ENCODE measurements around the gene RNF166.

Gene RNF166

GRCh38 chr16:88723507-88723887, 17.3 kb upstream of the RNF166 start:
- DNase-seq: no peak

GRCh38 chr16:88722784-88723506, 16.7 kb upstream of the RNF166 start:
- DNase-seq: no peak

- no peak for DNase-seq
Observed at GRCh38 chr16:88721815-88722755, 15.9 kb upstream of the RNF166 start.

GRCh38 chr16:88721236-88721635, 15.0 kb upstream of the RNF166 start:
- DNase-seq: no peak

GRCh38 chr16:88720396-88720970, 14.3 kb upstream of the RNF166 start:
- DNase-seq: no peak

- no peak for DNase-seq
Observed at GRCh38 chr16:88719933-88720296, 13.7 kb upstream of the RNF166 start.

GRCh38 chr16:88719267-88719932, 13.2 kb upstream of the RNF166 start:
- DNase-seq: no peak

- no peak for DNase-seq
Observed at GRCh38 chr16:88718178-88718577, 12.0 kb upstream of the RNF166 start.

- DNase-seq: no peak
Observed at GRCh38 chr16:88716601-88717001, 10.4 kb upstream of the RNF166 start.

- no peak for DNase-seq
Observed at GRCh38 chr16:88716201-88716600, 10.0 kb upstream of the RNF166 start.

GRCh38 chr16:88715312-88716190, 9.3 kb upstream of the RNF166 start:
- no peak for DNase-seq

GRCh38 chr16:88714420-88715302, 8.5 kb upstream of the RNF166 start:
- no peak for DNase-seq

GRCh38 chr16:88713568-88714419, 7.6 kb upstream of the RNF166 start:
- no peak for DNase-seq

GRCh38 chr16:88713054-88713453, 6.8 kb upstream of the RNF166 start:
- no peak for DNase-seq

GRCh38 chr16:88712362-88712979, 6.3 kb upstream of the RNF166 start:
- no peak for DNase-seq

GRCh38 chr16:88711750-88712340, 5.6 kb upstream of the RNF166 start:
- DNase-seq: no peak

GRCh38 chr16:88710556-88710955, 4.3 kb upstream of the RNF166 start:
- DNase-seq: no peak

- DNase-seq: no peak
Observed at GRCh38 chr16:88706965-88707826, 988 bp upstream of the RNF166 start.

Data from fibroblast of skin of right biceps (primary cell).